Activated CD4-positive, alpha-beta T cell treated with anti-CD3 and anti-CD28 coated beads, Interleukin-2, amount 50 U/mL, for 48 hours (primary cell): ENCODE measurements around the gene SPDYE16.
"Not testable (repeated sequence)": the region's sequence is repeated elsewhere in the genome, so short reads cannot be mapped to it uniquely, and the experiment has no call there.

Source experiments
- DNase-seq, 2 experiments: peaks; one replicate each; pipeline ENCODE4 v3.0.0-alpha.2; 2020

Gene SPDYE16

DNA sequence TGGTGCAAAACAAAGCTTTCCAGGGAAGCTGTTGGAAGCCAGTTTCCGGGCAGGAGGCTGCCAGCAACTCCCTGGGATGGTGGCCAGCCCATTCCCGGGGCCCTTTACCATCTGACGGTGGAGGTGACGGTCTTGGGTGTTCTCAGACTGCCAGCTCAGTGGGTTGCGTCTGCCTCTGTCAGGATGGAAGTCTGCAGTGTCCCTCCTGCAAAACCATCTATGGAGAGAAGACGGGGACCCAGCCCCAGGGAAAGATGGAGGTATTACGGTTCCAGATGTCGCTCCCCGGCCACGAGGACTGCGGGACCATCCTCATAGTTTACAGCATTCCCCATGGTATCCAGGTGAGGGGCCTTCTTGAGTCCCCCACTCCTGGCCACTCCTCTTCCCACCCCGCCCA, 39.9 kb downstream of the SPDYE16 start:
- not testable (repeated sequence) for DNase-seq

DNA sequence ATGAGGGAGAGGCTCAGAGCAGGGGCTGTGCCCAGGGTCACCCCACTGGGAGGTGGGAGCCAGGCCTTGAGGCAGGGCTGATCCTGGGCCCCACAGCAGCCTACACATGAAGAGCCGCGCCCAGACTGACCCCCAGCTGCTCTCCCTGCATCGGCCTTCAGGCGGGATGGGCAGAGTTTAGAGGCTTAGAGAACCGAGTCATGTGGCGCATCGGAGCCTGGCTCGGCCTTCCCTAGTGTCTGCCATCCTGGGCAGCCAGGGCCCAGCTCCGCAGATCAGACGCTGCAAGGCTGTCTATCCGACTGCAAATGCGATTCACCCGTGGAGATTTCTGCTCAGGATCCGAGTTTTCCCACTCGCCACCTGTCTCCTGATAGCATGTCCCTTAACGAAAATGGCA, 40.3 kb downstream of the SPDYE16 start:
- not testable (repeated sequence) for DNase-seq

DNA sequence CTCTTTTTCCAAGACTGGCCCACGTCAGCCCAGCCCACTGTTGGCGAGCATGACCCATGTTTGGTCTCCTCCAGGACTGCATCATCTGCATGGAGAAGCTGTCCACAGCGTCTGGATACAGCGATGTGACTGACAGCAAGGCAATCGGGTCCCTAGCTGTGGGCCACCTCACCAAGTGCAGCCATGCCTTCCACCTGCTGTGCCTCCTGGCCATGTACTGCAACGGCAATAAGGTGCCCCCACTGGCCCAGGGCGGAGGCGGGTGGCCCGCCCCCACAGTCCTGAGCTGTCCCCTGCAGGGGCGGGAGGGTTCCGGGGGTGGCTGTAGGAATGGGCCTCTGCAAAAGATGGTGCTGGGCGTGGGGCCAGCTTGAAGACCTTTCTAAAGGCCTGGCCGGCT, 40.9 kb downstream of the SPDYE16 start:
- DNase-seq: not testable (repeated sequence)

DNA sequence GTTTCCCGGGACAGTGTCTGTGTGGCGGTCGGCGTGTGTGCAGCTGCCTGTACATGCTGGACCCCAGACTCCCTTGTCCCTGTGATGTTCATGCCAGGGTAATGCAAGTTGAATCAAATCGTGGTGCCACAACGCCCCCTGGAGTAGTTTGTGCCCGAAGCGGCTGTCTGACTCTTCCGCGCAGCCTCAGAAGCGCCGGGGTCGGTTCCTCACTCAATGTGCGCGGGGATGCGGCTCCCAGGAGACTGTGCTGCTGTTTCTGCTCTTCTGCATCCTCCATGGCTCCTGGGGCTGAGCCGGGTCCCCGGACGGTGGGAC, 43.2 kb downstream of the SPDYE16 start:
- not testable (repeated sequence) for DNase-seq

DNA sequence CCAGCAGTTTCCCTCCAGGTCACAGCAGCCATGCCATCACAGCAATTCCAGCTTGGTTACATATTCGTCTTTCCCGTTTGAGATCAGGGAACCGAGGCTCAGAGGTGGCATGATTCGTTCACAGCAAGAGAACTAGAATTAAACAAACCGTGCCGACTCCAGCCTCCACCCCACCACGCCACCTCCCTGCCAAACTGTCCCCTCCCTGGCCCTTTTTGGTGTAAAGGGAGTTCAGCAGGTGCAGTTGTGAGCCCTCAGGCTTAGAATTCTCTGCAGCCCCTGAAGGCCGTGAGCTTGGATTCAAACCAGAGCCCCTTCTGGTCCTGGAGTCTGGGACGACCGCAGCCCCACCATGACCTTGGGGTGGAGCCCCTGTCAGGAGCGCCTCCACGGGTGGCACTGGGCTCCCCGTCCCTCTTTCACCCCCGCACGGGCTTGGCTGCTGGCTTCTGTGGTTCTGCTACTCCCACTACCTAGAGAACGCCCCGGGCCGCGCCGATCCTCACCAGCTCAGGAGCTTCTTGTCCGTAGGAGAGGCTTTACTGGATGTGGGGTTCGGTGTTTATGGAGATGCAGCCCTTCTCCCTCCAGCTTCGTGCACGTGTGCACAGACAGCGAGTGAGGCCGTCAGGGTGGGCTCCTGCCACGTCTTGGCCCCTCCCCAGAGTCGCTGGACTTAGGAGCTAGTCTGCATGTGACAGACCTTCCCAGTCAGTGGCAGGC, 43.7 kb downstream of the SPDYE16 start:
- not testable (repeated sequence) for DNase-seq

DNA sequence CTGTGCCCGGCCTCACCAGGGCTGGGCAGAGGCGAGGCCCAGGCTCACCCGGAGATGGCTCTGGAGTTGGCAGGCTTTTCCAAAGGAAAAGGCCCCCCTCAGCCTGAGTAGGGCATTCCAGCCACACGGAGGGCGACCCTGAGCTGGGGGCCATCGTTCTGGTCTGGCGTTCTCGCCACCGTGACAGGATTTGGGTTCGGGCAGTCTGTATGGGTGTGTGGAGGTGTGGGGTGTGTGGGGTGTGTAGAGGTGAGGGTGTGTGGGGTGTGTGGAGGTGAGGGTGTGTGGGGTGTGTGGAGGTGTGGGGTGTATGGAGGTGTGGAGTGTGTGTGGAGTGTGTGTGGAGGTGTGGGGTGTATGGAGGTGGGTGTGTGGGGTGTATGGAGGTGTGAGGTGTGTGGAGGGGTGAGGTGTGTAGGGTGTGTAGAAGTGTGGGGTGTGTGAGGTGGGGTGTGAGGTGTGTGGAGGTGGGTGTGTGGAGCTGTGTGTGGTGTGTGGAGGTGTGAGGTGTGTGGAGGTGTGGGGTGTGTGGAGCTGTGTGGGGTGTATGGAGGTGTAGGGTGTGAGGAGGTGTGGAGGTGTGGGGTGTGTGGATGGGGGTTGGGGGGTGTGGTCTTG, 44.4 kb downstream of the SPDYE16 start:
- DNase-seq: not testable (repeated sequence)

DNA sequence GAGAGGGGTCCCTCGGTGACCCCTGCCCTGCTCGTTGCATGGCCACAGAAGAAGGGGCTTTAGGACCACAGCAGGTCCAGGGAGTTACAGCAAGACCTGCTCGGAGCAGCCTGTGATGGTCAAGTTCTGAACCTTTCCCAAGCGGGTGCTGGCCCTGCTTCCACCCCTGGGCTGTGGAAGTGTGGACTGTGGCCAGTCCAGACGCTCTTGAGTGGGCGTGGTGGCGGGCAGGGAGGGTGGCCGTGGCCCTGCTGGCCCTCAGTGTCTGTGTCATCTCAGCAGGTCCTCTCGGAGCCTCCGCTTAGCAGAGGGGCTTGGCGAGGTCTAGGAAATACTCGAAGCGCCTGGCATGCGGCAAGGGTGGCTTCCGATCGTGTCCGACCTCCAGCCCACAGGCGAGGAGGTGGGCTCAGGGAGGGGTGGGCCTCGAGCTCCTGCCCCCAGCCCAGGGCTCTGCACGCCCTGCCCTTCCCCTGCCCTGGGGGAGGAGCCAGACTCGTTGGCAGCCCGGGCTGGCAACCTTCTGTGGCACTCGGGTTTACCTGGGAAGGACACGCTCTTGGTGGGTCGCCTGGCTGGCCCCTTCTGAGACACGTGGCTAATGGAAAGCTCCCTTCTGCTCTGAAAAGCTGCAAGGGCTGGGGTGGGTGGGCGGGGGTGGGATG, 45.0 kb downstream of the SPDYE16 start:
- DNase-seq: not testable (repeated sequence)

DNA sequence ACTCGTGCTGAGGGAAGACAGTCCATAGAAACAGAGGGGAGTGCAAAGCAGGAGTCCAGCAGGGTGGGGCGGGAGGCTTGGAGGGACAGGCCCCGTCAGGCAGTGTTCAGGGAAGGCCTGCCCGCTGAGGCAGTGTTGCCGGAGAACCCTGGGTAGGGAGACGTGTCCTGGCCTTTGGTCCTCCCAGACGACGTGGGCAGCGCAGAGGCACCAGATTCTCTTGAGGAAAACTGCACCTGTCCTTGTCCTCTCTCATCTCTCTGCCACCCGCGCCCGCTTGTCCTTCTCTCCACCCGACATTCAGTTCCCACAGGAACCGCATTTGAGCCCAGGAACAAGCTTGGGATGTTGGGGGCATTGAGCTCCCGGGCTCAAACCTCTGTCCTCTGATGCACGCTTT, 47.4 kb downstream of the SPDYE16 start:
- not testable (repeated sequence) for DNase-seq

DNA sequence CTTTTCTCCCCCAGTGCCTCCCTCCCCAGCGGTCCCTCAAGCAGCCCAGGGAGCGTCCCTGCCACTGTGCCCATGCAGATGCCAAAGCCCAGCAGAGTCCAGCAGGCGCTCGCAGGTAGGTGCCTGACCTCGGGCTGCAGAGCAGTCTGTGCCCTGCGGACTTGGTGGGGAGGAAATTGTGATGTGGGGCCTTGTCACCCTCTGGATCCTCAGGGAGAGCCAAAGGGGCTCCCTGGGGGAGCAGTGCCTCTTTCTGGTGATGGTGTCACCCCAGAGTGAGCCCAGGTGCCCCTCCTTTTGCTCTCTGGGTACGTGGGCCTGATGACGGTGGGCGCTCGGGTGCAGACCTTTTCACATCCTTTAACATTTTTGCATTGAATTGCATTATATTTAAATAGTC, 51.0 kb downstream of the SPDYE16 start:
- DNase-seq: not testable (repeated sequence)

DNA sequence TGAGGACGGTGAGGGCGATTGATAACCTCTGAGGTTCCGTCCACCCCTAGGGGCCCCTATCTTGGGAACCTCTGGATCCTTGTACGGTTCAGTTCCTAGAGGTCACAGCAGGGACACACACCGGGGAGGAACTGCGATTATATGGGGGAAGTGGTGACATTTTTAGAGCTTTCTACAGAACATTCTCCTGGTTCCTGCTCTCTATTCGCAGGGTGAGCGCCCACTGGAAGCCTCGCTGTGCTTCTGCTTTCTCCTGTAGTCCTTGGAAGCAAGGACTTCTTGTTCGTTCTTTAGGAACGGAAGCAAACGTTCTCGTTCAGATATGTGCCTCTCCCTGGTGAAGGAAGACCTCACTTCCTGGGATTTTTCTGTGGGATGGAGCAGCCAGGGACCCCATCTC, 55.1 kb downstream of the SPDYE16 start:
- not testable (repeated sequence) for DNase-seq

DNA sequence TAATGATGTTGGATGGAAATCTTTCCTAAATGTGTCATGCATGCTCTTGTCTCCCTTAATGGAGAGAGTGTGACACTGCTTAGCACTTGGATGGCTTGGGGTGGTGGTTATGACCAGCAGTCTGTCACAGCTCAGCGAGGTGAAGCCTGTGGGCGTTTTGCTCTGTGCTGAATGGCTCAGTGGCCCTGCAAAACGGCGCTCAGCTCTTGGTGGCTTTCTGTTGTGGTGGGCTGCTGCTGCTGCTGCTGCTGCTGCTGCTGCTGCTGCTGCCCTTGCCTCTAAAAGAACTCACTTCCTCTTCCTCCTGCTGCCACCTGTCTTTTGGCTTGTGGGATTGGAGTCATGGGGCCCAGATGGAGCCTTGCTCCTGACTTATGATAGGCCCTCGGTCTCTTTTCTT, 56.5 kb downstream of the SPDYE16 start:
- DNase-seq: peak; percentile 16 to 46

DNA sequence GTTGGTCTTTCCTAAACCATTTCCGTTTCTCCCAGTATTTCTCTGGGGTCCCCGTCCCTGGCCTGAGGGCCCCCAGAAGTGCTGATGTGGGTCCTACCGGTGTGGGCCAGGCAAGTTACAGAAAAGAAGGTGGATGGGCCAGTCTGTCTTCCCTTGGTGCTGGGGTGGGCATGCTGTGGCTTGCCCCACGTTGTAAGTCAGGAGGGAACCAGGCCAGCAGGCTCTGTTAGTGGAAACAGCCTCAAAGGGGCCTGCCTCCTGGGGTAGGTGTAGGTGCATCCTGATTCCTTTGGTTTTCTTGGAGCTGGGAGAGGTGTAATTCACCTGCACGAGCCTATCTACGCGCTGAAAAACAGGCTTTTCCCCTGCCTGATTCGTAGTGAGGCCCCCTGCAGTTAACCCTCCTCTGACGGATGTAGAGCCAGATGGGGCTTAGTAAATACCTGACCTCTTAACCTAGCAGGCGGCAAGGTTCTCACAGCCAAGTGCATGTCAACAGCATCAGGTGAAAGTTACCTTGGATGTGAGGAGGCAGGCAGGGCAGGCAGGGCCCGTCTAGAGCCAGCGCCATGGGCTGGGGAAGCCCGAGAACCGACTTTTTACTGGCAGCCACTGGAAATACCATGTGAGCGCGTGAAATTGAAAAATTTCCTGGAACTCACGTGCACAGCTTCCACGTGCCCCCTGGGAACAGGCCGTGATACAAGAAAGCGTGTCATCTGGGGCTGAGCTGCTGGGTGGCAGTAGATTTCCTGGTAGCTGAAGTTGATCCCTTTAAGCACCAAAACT, 57.1 kb downstream of the SPDYE16 start:
- not testable (repeated sequence) for DNase-seq

DNA sequence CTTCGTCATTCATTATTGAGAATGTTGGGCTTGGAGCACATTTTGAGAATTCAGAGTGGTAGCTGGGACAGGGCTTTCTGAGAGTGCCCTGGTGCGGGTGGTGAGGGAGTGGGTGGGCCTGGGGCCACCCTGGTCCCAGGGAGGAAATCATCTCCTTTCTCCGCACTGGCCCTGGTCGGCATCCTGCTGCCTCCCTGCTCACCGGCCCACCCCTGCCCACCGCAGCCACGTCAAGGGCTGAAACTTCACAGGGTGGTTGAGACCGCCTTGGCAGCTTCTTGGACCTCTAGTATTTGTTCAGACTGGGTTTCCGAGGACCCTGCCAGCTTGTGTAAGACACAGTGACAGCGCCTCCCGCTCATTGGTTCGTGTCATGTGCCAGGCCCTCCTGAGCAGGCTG, 58.6 kb downstream of the SPDYE16 start:
- DNase-seq: not testable (repeated sequence)

DNA sequence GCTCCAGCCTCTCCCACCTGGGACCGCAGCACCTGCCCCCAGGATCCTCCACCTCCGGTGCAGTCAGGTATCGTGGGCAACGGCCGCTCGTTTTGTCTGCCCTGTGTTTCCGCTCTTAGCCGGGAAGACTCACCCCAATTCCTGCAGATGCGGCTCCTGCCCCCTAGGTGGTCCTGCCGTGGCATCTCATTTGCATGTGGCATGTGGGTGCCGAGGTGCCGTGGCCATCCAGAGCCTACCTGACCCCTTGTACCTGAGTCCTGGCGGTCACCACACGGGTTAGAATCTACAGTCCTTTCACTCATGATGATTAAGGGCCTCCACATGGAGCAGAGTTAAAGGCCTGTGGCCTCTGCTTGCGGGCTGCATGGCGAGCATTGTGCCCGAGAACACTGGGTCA, 60.0 kb downstream of the SPDYE16 start:
- not testable (repeated sequence) for DNase-seq

DNA sequence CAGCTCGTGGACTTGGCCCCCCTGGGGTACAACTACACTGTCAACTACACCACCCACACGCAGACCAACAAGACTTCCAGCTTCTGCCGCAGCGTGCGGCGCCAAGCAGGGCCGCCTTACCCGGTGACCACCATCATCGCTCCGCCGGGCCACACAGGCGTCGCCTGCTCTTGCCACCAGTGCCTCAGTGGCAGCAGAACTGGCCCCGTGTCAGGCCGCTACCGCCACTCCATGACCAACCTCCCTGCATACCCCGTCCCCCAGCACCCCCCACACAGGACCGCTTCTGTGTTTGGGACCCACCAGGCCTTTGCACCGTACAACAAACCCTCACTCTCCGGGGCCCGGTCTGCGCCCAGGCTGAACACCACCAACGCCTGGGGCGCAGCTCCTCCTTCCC, 60.4 kb downstream of the SPDYE16 start:
- not testable (repeated sequence) for DNase-seq
